Neuronal stem cell (in vitro differentiated cells): ENCODE results near the gene MAN1A2.

Experiments
- DNase-seq: peaks from one replicate; pipeline ENCODE4 v3.0.0-alpha.2; 2013; ENCODE audit warnings: low spot score
- H2AFZ ChIP-seq: one replicate; pipeline ENCODE4 v1.6.1; 2013; ENCODE audit warnings: mild to moderate bottlenecking, low read length, inconsistent platforms
- H2AK5ac ChIP-seq: 2 replicates; pipeline ENCODE4 v1.6.1; 2013; ENCODE audit warnings: low read depth, mild to moderate bottlenecking, inconsistent platforms, low read length, moderate library complexity, mixed read lengths
- H2BK120ac ChIP-seq: 2 replicates; pipeline ENCODE4 v1.6.1; 2013; ENCODE audit warnings: low read depth, mild to moderate bottlenecking, inconsistent platforms, low read length, moderate library complexity, mixed read lengths
- H2BK12ac ChIP-seq: one replicate; pipeline ENCODE4 v1.6.1; 2013; ENCODE audit warnings: low read length, inconsistent platforms
- H2BK15ac ChIP-seq: 2 replicates; pipeline ENCODE4 v1.6.1; 2013; ENCODE audit warnings: mild to moderate bottlenecking, low read length, inconsistent platforms, mixed read lengths
- H2BK5ac ChIP-seq: one replicate; pipeline ENCODE4 v1.6.1; 2013; ENCODE audit warnings: inconsistent platforms, mild to moderate bottlenecking, low read length, moderate library complexity
- H3K14ac ChIP-seq: one replicate; pipeline ENCODE4 v1.6.1; 2013; ENCODE audit warnings: low read length, inconsistent platforms
- H3K18ac ChIP-seq: 2 replicates; pipeline ENCODE4 v1.6.1; 2013; ENCODE audit warnings: low read length, inconsistent platforms
- H3K23ac ChIP-seq: 2 replicates; pipeline ENCODE4 v1.6.1; 2013; ENCODE audit warnings: low read depth, mild to moderate bottlenecking, mixed read lengths, low read length, inconsistent platforms; ENCODE audit not compliant: poor library complexity
- H3K27ac ChIP-seq: replicated peaks from 3 replicates; pipeline ENCODE4 v1.5.1; 2013; ENCODE audit warnings: low read length, inconsistent platforms
- H3K27me3 ChIP-seq, 3 experiments: 2 replicates each; pipeline ENCODE4 v1.6.1; 2013; ENCODE audit warnings: low read length in 3 of 3, mild to moderate bottlenecking in 2 of 3, inconsistent platforms in 1 of 3, low read depth in 1 of 3, mixed read lengths in 1 of 3, moderate library complexity in 1 of 3; ENCODE audit not compliant: control insufficient read depth in 3 of 3, insufficient read depth in 3 of 3
- H3K36me3 ChIP-seq, 2 donors: replicated peaks in 1 of 2; 2 replicates each; pipeline ENCODE4 v1.6.1; 2013; ENCODE audit warnings: low read length in 2 of 2; ENCODE audit not compliant: control insufficient read depth in 2 of 2, insufficient read depth in 2 of 2
- H3K4ac ChIP-seq: 2 replicates; pipeline ENCODE4 v1.6.1; 2013; ENCODE audit warnings: inconsistent platforms, mild to moderate bottlenecking, low read length, moderate library complexity
- H3K4me1 ChIP-seq, 2 donors: 1 replicate in 1 of 2; 2 replicates in 1 of 2; pipeline ENCODE4 v1.6.1; 2013; ENCODE audit warnings: low read length in 2 of 2, low read depth in 1 of 2; ENCODE audit not compliant: control insufficient read depth in 2 of 2, insufficient read depth in 1 of 2
- H3K4me2 ChIP-seq: one replicate; pipeline ENCODE4 v1.6.1; 2013; ENCODE audit warnings: mild to moderate bottlenecking, low read length, inconsistent platforms; ENCODE audit not compliant: insufficient read depth, poor library complexity, severe bottlenecking
- H3K4me3 ChIP-seq, 2 donors: 2 replicates each; pipeline ENCODE4 v1.5.1; 2013; ENCODE audit warnings: low read length in 2 of 2, mild to moderate bottlenecking in 2 of 2, inconsistent platforms in 1 of 2, moderate library complexity in 1 of 2
- H3K79me1 ChIP-seq: one replicate; pipeline ENCODE4 v1.6.1; 2013; ENCODE audit warnings: low read depth, mild to moderate bottlenecking, inconsistent platforms, low read length, moderate library complexity
- H3K9ac ChIP-seq: one replicate; pipeline ENCODE4 v1.6.1; 2013; ENCODE audit warnings: mild to moderate bottlenecking, low read depth, low read length, inconsistent platforms; ENCODE audit not compliant: poor library complexity
- H3K9me3 ChIP-seq, 2 donors: replicated peaks in 1 of 2; 2 replicates each; pipeline versions ENCODE3 to v1.6.1; 2013; ENCODE audit warnings: low read length in 2 of 2, mild to moderate bottlenecking in 2 of 2, inconsistent platforms in 1 of 2, low read depth in 1 of 2, mixed read lengths in 1 of 2, moderate library complexity in 1 of 2; ENCODE audit not compliant: control insufficient read depth in 2 of 2, insufficient read depth in 1 of 2
- H4K8ac ChIP-seq: one replicate; pipeline ENCODE4 v1.6.1; 2013; ENCODE audit warnings: low read depth, mild to moderate bottlenecking, inconsistent platforms, low read length, moderate library complexity
- H4K91ac ChIP-seq: one replicate; pipeline ENCODE4 v1.6.1; 2013; ENCODE audit warnings: low read length, low read depth, mild to moderate bottlenecking, inconsistent platforms; ENCODE audit not compliant: poor library complexity
- WGBS, 2 donors: extraction: QIAGEN DNeasy Blood & Tissue Kit; methylation state at CpG; one replicate each; pipeline ENCODE4 v1.1.7; 2013; ENCODE audit warnings: missing lambda C conversion rate in 2 of 2, mixed read lengths in 1 of 2; ENCODE audit not compliant: insufficient read length in 2 of 2, insufficient replicate concordance in 1 of 2; ENCODE audit errors: extremely low coverage in 2 of 2; 5-methylcytosine and 5-hydroxymethylcytosine counted together

Gene MAN1A2

DNA sequence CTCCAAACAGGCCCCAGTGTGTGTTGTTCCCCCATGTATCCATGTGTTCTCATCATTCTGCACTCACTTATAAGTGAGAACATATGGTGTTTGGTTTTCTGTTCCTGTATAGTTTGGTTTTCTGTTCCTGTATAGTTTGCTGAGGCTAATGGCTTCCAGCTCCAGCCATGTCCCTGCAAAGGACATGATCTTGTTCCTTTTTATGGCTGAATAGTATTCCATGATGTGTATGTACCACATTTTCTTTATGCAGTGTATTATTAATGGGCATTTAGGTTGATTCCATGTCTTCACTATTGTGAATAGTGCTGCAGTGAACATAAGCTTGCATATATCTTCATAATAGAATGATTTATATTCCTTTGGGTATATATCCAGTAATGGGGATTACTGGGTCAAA, 111.8 kb downstream of the MAN1A2 start:
- Histone ChIP-seq H3K79me1 (no peaks in the 10 kb centered on the region), H2AFZ (no peak overlapping the region), H2BK15ac (no peak overlapping the region), H4K8ac (no peak overlapping the region), H2BK120ac (no peak overlapping the region), H3K18ac (no peak overlapping the region), H3K4me2 (no peak overlapping the region), H3K4me3 (no peak overlapping the region), H3K14ac (no peak overlapping the region), H2AK5ac (no peak overlapping the region), H3K4me1 (no peaks in the 10 kb centered on the region), H2BK12ac (no peak overlapping the region), H2BK5ac (no peak overlapping the region), H3K27ac (no peak overlapping the region), H3K9ac (no peak overlapping the region), H3K9me3 (no peaks in the 10 kb centered on the region), H3K36me3 (peaks cover 0 to 4% of the 10 kb centered on the region in 2 donors), H3K23ac (no peak overlapping the region), H3K4ac (no peak overlapping the region), H4K91ac (no peak overlapping the region), H3K27me3 (no peaks in the 10 kb centered on the region)
- DNase-seq, result no peak

DNA sequence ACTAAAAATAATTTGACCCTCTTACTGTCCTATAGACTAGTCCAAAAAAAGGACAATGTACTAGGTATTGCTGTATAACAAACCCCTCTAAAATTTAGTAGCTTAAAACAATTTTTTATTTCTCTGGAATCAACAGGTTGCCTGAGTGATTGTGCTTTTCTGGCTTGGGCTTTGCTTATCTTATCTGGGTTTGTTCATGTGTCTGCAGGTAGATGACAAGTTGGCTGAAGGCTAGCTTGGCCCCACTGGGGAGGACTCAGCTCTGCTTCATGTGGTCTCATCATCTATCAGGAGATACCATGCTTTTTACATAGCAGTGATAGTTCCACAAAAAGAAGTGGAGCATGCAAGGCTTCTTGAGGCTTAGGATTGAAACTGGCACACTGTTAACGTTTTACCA, 114.2 kb downstream of the MAN1A2 start:
- Histone ChIP-seq H3K79me1 (no peaks in the 10 kb centered on the region), H3K27ac (no peak overlapping the region), H2AK5ac (no peak overlapping the region), H3K9me3 (no peaks in the 10 kb centered on the region), H3K4me1 (no peaks in the 10 kb centered on the region), H3K36me3 (peaks cover 0 to 4% of the 10 kb centered on the region in 2 donors), H4K91ac (no peak overlapping the region), H2BK15ac (no peak overlapping the region), H3K9ac (no peak overlapping the region), H2AFZ (no peak overlapping the region), H3K4ac (no peak overlapping the region), H3K4me3 (no peak overlapping the region), H4K8ac (no peak overlapping the region), H3K27me3 (no peaks in the 10 kb centered on the region), H2BK120ac (no peak overlapping the region), H3K23ac (no peak overlapping the region), H3K14ac (no peak overlapping the region), H2BK12ac (no peak overlapping the region), H3K4me2 (no peak overlapping the region), H3K18ac (no peak overlapping the region), H2BK5ac (no peak overlapping the region)
- DNase-seq, result no peak
- WGBS, 2 donors, result no CpG with 5 or more reads among the region's 1 CpG

DNA sequence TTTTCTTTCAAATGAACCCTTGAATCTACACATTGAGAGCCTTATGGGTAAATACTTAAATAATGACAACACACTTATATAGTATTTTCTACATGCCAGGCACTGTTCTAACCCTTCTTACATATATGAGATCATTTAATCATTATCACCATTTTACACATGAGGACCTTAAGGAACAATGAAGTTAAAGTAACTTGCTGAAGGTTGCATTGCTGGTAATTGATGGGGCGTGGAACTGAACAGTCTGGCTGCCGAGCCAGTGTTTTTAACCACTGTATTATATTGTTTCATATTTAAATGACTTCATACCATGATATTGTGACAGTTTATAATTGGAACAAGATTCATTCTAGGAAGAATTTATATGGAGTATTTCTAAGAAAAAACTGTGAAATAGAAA, 126.7 kb downstream of the MAN1A2 start:
- Histone ChIP-seq H2BK5ac (no peak overlapping the region), H3K27me3 (no peaks in the 10 kb centered on the region)
- no CpG with 5 or more reads among the region's 2 CpGs for WGBS, 2 donors

DNA sequence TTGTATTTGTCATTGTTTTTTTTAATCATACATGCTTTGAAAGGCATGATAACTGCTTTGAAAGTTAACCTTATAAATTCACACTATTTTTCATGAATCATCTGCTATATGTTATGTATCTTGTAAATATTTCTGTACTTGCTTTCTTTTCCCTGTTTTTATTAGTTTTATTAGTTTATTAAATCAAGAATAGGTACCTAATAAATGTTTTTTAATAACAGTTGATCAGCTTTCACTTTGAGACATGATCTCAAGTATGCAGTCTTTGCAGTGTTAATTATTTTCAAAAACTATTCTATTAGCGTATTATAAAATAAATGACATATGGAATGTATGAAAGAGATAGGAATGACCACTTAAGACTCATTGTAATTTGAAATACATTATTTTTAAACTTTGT, 127.8 kb downstream of the MAN1A2 start:
- Histone ChIP-seq H2AK5ac (no peak overlapping the region), H3K9ac (no peak overlapping the region), H4K91ac (no peak overlapping the region), H2BK120ac (no peak overlapping the region), H2BK12ac (no peak overlapping the region), H3K4ac (no peak overlapping the region), H3K36me3 (peaks cover 0 to 3% of the 10 kb centered on the region in 2 donors), H3K23ac (no peak overlapping the region), H2AFZ (no peak overlapping the region), H3K4me1 (no peaks in the 10 kb centered on the region), H2BK5ac (no peak overlapping the region), H3K79me1 (no peaks in the 10 kb centered on the region), H3K4me2 (no peak overlapping the region), H3K4me3 (no peak overlapping the region), H3K14ac (no peak overlapping the region), H3K27ac (no peak overlapping the region), H3K18ac (no peak overlapping the region), H3K9me3 (no peaks in the 10 kb centered on the region), H2BK15ac (no peak overlapping the region), H4K8ac (no peak overlapping the region), H3K27me3 (no peaks in the 10 kb centered on the region)
- no peak for DNase-seq
- WGBS, 2 donors, result no CpG with 5 or more reads among the region's 1 CpG

More for the DNA sequence above, 126.7 kb downstream of the MAN1A2 start:
- Histone ChIP-seq H3K23ac (no peak overlapping the region), H4K8ac (no peak overlapping the region), H3K4me1 (no peaks in the 10 kb centered on the region), H3K4me2 (no peak overlapping the region), H3K79me1 (no peaks in the 10 kb centered on the region), H3K9me3 (no peaks in the 10 kb centered on the region), H2BK12ac (no peak overlapping the region), H3K9ac (no peak overlapping the region), H2AK5ac (no peak overlapping the region), H3K4me3 (no peak overlapping the region), H2BK15ac (no peak overlapping the region), H3K18ac (no peak overlapping the region), H3K27ac (no peak overlapping the region), H3K4ac (no peak overlapping the region), H2BK120ac (no peak overlapping the region), H2AFZ (no peak overlapping the region), H3K14ac (no peak overlapping the region), H4K91ac (no peak overlapping the region), H3K36me3 (no peaks in the 10 kb centered on the region)
- DNase-seq, result no peak
